H9 (cell line): ENCODE measurements around the gene DESI2. TPM values are rescaled to one million over a fixed set of nuclear protein-coding genes. Genes with fewer than 3 reads are reported as not detected.

Experiments
- DNase-seq: peaks from one replicate; pipeline ENCODE4 v3.0.0-alpha.2; 2017
- H2AFZ ChIP-seq: one replicate; pipeline ENCODE4 v1.6.1; 2013; ENCODE audit warnings: mild to moderate bottlenecking, low read length, control low read depth, moderate library complexity
- H2AK5ac ChIP-seq: 2 replicates; pipeline ENCODE4 v1.6.1; 2013; ENCODE audit warnings: low read length, control low read depth, mixed read lengths; ENCODE audit not compliant: insufficient read length
- H2BK120ac ChIP-seq: one replicate; pipeline ENCODE4 v1.6.1; 2013; ENCODE audit warnings: low read depth, mild to moderate bottlenecking, low read length, control low read depth, inconsistent platforms; ENCODE audit not compliant: poor library complexity, severe bottlenecking
- H2BK12ac ChIP-seq: 2 replicates; pipeline ENCODE4 v1.6.1; 2013; ENCODE audit warnings: low read length, control low read depth, mixed read lengths, low read depth; ENCODE audit not compliant: insufficient read length
- H2BK15ac ChIP-seq: 2 replicates; pipeline ENCODE4 v1.6.1; 2013; ENCODE audit warnings: low read depth, low read length, control low read depth
- H2BK20ac ChIP-seq: one replicate; pipeline ENCODE4 v1.6.1; 2013; ENCODE audit warnings: low read depth, mild to moderate bottlenecking, low read length, control low read depth, inconsistent platforms; ENCODE audit not compliant: poor library complexity, severe bottlenecking
- H2BK5ac ChIP-seq: 2 replicates; pipeline ENCODE4 v1.6.1; 2013; ENCODE audit warnings: low read length, control low read depth, mixed read lengths; ENCODE audit not compliant: insufficient read length
- H3K14ac ChIP-seq: 2 replicates; pipeline ENCODE4 v1.6.1; 2013; ENCODE audit warnings: low read length, control low read depth; ENCODE audit not compliant: insufficient read depth
- H3K18ac ChIP-seq: 2 replicates; pipeline ENCODE4 v1.6.1; 2013; ENCODE audit warnings: low read depth, mild to moderate bottlenecking, mixed read lengths, low read length, control low read depth; ENCODE audit not compliant: insufficient read length
- H3K23ac ChIP-seq: 2 replicates; pipeline ENCODE4 v1.6.1; 2013; ENCODE audit warnings: low read length, control low read depth, mixed read lengths, low read depth; ENCODE audit not compliant: insufficient read length
- H3K23me2 ChIP-seq: 2 replicates; pipeline ENCODE4 v1.6.1; 2013; ENCODE audit warnings: low read depth, mild to moderate bottlenecking, mixed read lengths, low read length, control low read depth; ENCODE audit not compliant: insufficient read length, poor library complexity, severe bottlenecking
- H3K27ac ChIP-seq: 2 replicates; pipeline ENCODE4 v1.5.1; 2013; ENCODE audit warnings: low read length, control low read depth, mixed read lengths, low read depth; ENCODE audit not compliant: insufficient read length
- H3K27me3 ChIP-seq: 2 replicates; pipeline ENCODE4 v1.6.1; 2013; ENCODE audit warnings: low read length, control low read depth, inconsistent platforms; ENCODE audit not compliant: insufficient read depth
- H3K4ac ChIP-seq: 2 replicates; pipeline ENCODE4 v1.6.1; 2013; ENCODE audit warnings: low read depth, mild to moderate bottlenecking, control low read depth, inconsistent platforms, low read length, moderate library complexity
- H3K4me1 ChIP-seq: 2 replicates; pipeline ENCODE4 v1.6.1; 2013; ENCODE audit warnings: low read length, control low read depth, inconsistent platforms; ENCODE audit not compliant: insufficient read depth
- H3K4me2 ChIP-seq: 2 replicates; pipeline ENCODE4 v1.6.1; 2013; ENCODE audit warnings: low read length, control low read depth, mixed read lengths; ENCODE audit not compliant: insufficient read length, insufficient read depth
- H3K56ac ChIP-seq: 2 replicates; pipeline ENCODE4 v1.6.1; 2013; ENCODE audit warnings: low read depth, mild to moderate bottlenecking, mixed read lengths, low read length, control low read depth; ENCODE audit not compliant: insufficient read length
- H3K79me1 ChIP-seq: 2 replicates; pipeline ENCODE4 v1.6.1; 2013; ENCODE audit warnings: low read depth, mild to moderate bottlenecking, moderate library complexity, low read length, control low read depth, inconsistent platforms; ENCODE audit not compliant: insufficient read depth, poor library complexity, severe bottlenecking
- H3K79me2 ChIP-seq: 2 replicates; pipeline ENCODE4 v1.6.1; 2013; ENCODE audit warnings: low read length, control low read depth, inconsistent platforms; ENCODE audit not compliant: insufficient read depth
- H3K9ac ChIP-seq: 2 replicates; pipeline ENCODE4 v1.6.1; 2013; ENCODE audit warnings: low read length, control low read depth, mixed read lengths; ENCODE audit not compliant: insufficient read length; ENCODE audit errors: extremely low read depth
- H3K9me3 ChIP-seq: one replicate; pipeline ENCODE4 v1.6.1; 2013; ENCODE audit warnings: low read depth, low read length, inconsistent platforms; ENCODE audit not compliant: control insufficient read depth
- H3T11ph ChIP-seq: one replicate; pipeline ENCODE4 v1.6.1; 2013; ENCODE audit warnings: mild to moderate bottlenecking, low read length, control low read depth, inconsistent platforms
- H4K20me1 ChIP-seq: one replicate; pipeline ENCODE4 v1.6.1; 2013; ENCODE audit not compliant: control insufficient read depth, insufficient read length, insufficient read depth
- H4K5ac ChIP-seq: 2 replicates; pipeline ENCODE4 v1.6.1; 2013; ENCODE audit warnings: low read depth, mild to moderate bottlenecking, mixed read lengths, low read length, control low read depth; ENCODE audit not compliant: insufficient read length
- H4K8ac ChIP-seq: replicated peaks from 2 replicates; pipeline ENCODE4 v1.6.1; 2013; ENCODE audit warnings: low read length, control low read depth, mixed read lengths, low read depth; ENCODE audit not compliant: insufficient read length
- H4K91ac ChIP-seq: 2 replicates; pipeline ENCODE4 v1.6.1; 2013; ENCODE audit warnings: low read depth, mild to moderate bottlenecking, moderate library complexity, mixed read lengths, low read length, control low read depth; ENCODE audit not compliant: insufficient read length
- H3K27ac Mint-ChIP-seq, 3 experiments: 2 replicates in 2 of 3; 3 replicates in 1 of 3; pipeline ENCODE4 v1.8.0; 2020 to 2021; ENCODE audit warnings: mixed read lengths in 3 of 3, mild to moderate bottlenecking in 1 of 3, moderate library complexity in 1 of 3
- H3K27me3 Mint-ChIP-seq: 2 replicates; pipeline ENCODE4 v1.8.0; 2021; ENCODE audit warnings: low read depth, mild to moderate bottlenecking, moderate library complexity, mixed read lengths
- H3K36me3 Mint-ChIP-seq, 3 experiments: 2 replicates in 2 of 3; 3 replicates in 1 of 3; pipeline ENCODE4 v1.8.0; 2020 to 2021; ENCODE audit warnings: low read depth in 3 of 3, mixed read lengths in 3 of 3; ENCODE audit not compliant: insufficient read depth in 1 of 3
- H3K4me1 Mint-ChIP-seq, 2 experiments: 2 replicates each; pipeline ENCODE4 v1.8.0; 2020; ENCODE audit warnings: mixed read lengths in 2 of 2
- H3K4me3 Mint-ChIP-seq, 2 experiments: 2 replicates in 1 of 2; 3 replicates in 1 of 2; pipeline ENCODE4 v1.8.0; 2020 to 2021; ENCODE audit warnings: mild to moderate bottlenecking in 2 of 2, mixed read lengths in 2 of 2, moderate library complexity in 1 of 2
- H3K9me3 Mint-ChIP-seq, 2 experiments: 2 replicates in 1 of 2; 3 replicates in 1 of 2; pipeline ENCODE4 v1.8.0; 2020; ENCODE audit warnings: mild to moderate bottlenecking in 2 of 2, mixed read lengths in 2 of 2, moderate library complexity in 1 of 2
- WGBS: extraction: QIAGEN DNeasy Blood & Tissue Kit; methylation state at CpG from one replicate; pipeline ENCODE4 v1.1.7; 2013; ENCODE audit warnings: missing lambda C conversion rate, low lambda C conversion rate, mixed read lengths; ENCODE audit not compliant: insufficient read length; ENCODE audit errors: extremely low coverage; 5-methylcytosine and 5-hydroxymethylcytosine counted together
- total RNA-seq: library from RNA; stranded (reverse); gene quantifications from 2 replicates; pipeline ENCODE4 v1.2.1, GENCODE V29; 2021
- TF ChIP-seq, protein P1 (sequence below): fragments of 200-600 bp; sonication (generic); conservative IDR thresholded peaks from 3 replicates; pipeline ENCODE4 v1.8.0; 2021; ENCODE audit warnings: antibody characterized with exemption, mild to moderate bottlenecking

Gene DESI2
- total RNA-seq, 1 experiment from 2014 or later = 89.9 TPM

DNA sequence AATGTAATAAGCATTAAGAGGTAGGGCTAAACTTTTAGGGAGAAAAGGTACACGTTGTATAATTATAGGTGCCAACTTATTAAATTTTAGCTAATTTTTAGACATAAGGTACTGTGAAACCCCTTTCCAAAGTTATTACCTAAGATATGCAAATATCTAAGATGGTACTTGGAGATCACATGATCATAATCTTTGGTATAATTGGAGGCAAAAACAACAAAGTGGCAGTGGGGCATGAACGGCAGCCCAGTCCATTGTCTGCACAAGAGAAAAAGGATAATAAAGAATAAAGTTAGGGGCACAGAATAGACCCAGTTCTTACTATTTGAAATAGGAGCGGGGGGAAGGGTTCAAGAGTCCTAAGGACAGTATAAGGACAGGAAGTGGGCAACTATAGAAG is 51.2 kb downstream of the DESI2 start:
- Histone ChIP-seq H3K4me1 (no peaks in the 10 kb centered on the region), H3K23me2 (no peaks in the 10 kb centered on the region), H3K9ac (no peak overlapping the region), H4K20me1 (no peaks in the 10 kb centered on the region), H3K23ac (no peak overlapping the region), H4K5ac (no peak overlapping the region), H2AFZ (no peak overlapping the region), H4K8ac (no peak overlapping the region), H3T11ph (no peak overlapping the region), H4K91ac (no peak overlapping the region), H2BK15ac (no peak overlapping the region), H3K56ac (no peak overlapping the region), H2BK20ac (no peak overlapping the region), H2AK5ac (no peak overlapping the region), H3K4ac (no peak overlapping the region), H3K79me1 (no peaks in the 10 kb centered on the region), H2BK5ac (no peak overlapping the region), H3K18ac (no peak overlapping the region), H3K4me2 (no peak overlapping the region), H3K14ac (no peak overlapping the region), H3K27me3 (no peaks in the 10 kb centered on the region), H3K9me3 (no peaks in the 10 kb centered on the region), H2BK120ac (no peak overlapping the region), H3K79me2 (no peaks in the 10 kb centered on the region), H3K27ac (no peak overlapping the region), H2BK12ac (no peak overlapping the region)
- Mint-ChIP-seq H3K27me3 (no peaks in the 10 kb centered on the region), H3K36me3 (peaks cover 31 to 57% (median 52%) of the 10 kb centered on the region in 3 experiments), H3K9me3 (peaks cover 0 to 5% of the 10 kb centered on the region in 2 experiments; a peak in 3 of 5 replicates), H3K27ac (no peak overlapping the region; a peak in 1 of 7 replicates), H3K4me1 (peaks cover 3 to 4% of the 10 kb centered on the region in 2 experiments; a peak in 2 of 4 replicates), H3K4me3 (no peak overlapping the region)
- DNase-seq = no peak
- no CpG with 5 or more reads among the region's 3 CpGs for WGBS
- TF ChIP-seq, protein P1, sequence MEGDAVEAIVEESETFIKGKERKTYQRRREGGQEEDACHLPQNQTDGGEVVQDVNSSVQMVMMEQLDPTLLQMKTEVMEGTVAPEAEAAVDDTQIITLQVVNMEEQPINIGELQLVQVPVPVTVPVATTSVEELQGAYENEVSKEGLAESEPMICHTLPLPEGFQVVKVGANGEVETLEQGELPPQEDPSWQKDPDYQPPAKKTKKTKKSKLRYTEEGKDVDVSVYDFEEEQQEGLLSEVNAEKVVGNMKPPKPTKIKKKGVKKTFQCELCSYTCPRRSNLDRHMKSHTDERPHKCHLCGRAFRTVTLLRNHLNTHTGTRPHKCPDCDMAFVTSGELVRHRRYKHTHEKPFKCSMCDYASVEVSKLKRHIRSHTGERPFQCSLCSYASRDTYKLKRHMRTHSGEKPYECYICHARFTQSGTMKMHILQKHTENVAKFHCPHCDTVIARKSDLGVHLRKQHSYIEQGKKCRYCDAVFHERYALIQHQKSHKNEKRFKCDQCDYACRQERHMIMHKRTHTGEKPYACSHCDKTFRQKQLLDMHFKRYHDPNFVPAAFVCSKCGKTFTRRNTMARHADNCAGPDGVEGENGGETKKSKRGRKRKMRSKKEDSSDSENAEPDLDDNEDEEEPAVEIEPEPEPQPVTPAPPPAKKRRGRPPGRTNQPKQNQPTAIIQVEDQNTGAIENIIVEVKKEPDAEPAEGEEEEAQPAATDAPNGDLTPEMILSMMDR = no peak
